ENCODE data around the gene KIAA1217.

GRCh38 chr10:24287559-24288195 lies 78.7 kb downstream of the KIAA1217 start:
- TF ChIP-seq CTCF (IDR thresholded peaks at IDR 0.05) (no peak), POLR2A (IDR thresholded peaks at IDR 0.05) (no peak), POLR2AphosphoS5 (IDR thresholded peaks at IDR 0.05) (no peak)

All from prostate gland (tissue), 2 donors.